Astrocyte (in vitro differentiated cells and primary cell): Measurements from ENCODE around the gene MEGF8. TPM values are rescaled to one million over a fixed set of nuclear protein-coding genes. Genes with fewer than 3 reads are reported as not detected.

ENCODE experiments used
- DNase-seq: peaks from one replicate; pipeline ENCODE4 v3.0.0-alpha.2; 2010; ENCODE audit warnings: low read depth
- FAIRE-seq: peaks from 2 replicates; lab custom pipeline; 2011; peaks lifted over from hg19 to GRCh38; lab: Jason Lieb, UNC
- H2AFZ ChIP-seq: 2 replicates; pipeline ENCODE4 v1.6.0; 2012; ENCODE audit warnings: low read depth, low read length, inconsistent platforms
- H3K27ac ChIP-seq: 2 replicates; pipeline ENCODE4 v1.5.1; 2011; ENCODE audit warnings: low read depth, low read length, inconsistent platforms
- H3K27me3 ChIP-seq: 2 replicates; pipeline ENCODE4 v1.6.0; 2011; ENCODE audit warnings: low read length, inconsistent platforms; ENCODE audit not compliant: insufficient read depth
- H3K36me3 ChIP-seq: 2 replicates; pipeline ENCODE4 v1.5.1; 2011; ENCODE audit warnings: low read length, inconsistent platforms; ENCODE audit not compliant: insufficient read depth
- H3K4me1 ChIP-seq: 2 replicates; pipeline ENCODE4 v1.5.1; 2011; ENCODE audit warnings: low read length, inconsistent platforms; ENCODE audit not compliant: insufficient read depth
- H3K4me2 ChIP-seq: 2 replicates; pipeline ENCODE4 v1.6.0; 2012; ENCODE audit warnings: low read length, inconsistent platforms
- H3K4me3 ChIP-seq: 2 replicates; pipeline ENCODE4 v1.5.1; 2011; ENCODE audit warnings: low read depth, mild to moderate bottlenecking, low read length, inconsistent platforms; ENCODE audit not compliant: insufficient read depth
- H3K79me2 ChIP-seq: 2 replicates; pipeline ENCODE4 v1.6.0; 2012; ENCODE audit warnings: mild to moderate bottlenecking, low read length, inconsistent platforms; ENCODE audit not compliant: insufficient read depth
- H3K9ac ChIP-seq: 2 replicates; pipeline ENCODE4 v1.6.0; 2012; ENCODE audit warnings: mild to moderate bottlenecking, low read length, inconsistent platforms
- H3K9me3 ChIP-seq: 2 replicates; pipeline ENCODE4 v1.5.1; 2012; ENCODE audit warnings: low read depth, mild to moderate bottlenecking, low read length, inconsistent platforms; ENCODE audit not compliant: insufficient read depth
- H4K20me1 ChIP-seq: 2 replicates; pipeline ENCODE4 v1.6.0; 2012; ENCODE audit warnings: low read length, inconsistent platforms; ENCODE audit not compliant: insufficient read depth
- H3K27ac Mint-ChIP-seq: one replicate; pipeline ENCODE4 v1.8.0; 2021; ENCODE audit warnings: mild to moderate bottlenecking, mixed read lengths; ENCODE audit not compliant: unreplicated experiment
- H3K27me3 Mint-ChIP-seq: one replicate; pipeline ENCODE4 v1.8.0; 2021; ENCODE audit warnings: low read depth, mixed read lengths; ENCODE audit not compliant: unreplicated experiment
- H3K36me3 Mint-ChIP-seq: one replicate; pipeline ENCODE4 v1.8.0; 2021; ENCODE audit warnings: low read depth, mixed read lengths; ENCODE audit not compliant: unreplicated experiment
- H3K4me1 Mint-ChIP-seq: one replicate; pipeline ENCODE4 v1.8.0; 2021; ENCODE audit warnings: low read depth, mixed read lengths; ENCODE audit not compliant: unreplicated experiment
- H3K4me3 Mint-ChIP-seq: one replicate; pipeline ENCODE4 v1.8.0; 2021; ENCODE audit warnings: mild to moderate bottlenecking, moderate library complexity, mixed read lengths; ENCODE audit not compliant: unreplicated experiment
- H3K9me3 Mint-ChIP-seq: one replicate; pipeline ENCODE4 v1.8.0; 2021; ENCODE audit warnings: mild to moderate bottlenecking, mixed read lengths; ENCODE audit not compliant: unreplicated experiment
- EZH2 ChIP-seq: IDR thresholded peaks from 2 replicates; pipeline ENCODE4 v1.6.1; 2012; ENCODE audit warnings: mild to moderate bottlenecking, low read length, inconsistent platforms; ENCODE audit not compliant: insufficient read depth
- total RNA-seq: library from RNA; stranded (reverse); gene quantifications from 2 replicates; pipeline ENCODE4 v1.2.1, GENCODE V29; 2021
- TF ChIP-seq, protein P1 (sequence below): IDR thresholded peaks from 2 replicates; pipeline ENCODE4 v1.5.1; 2011; ENCODE audit warnings: low read depth, mild to moderate bottlenecking, inconsistent platforms, low read length, moderate library complexity; ENCODE audit not compliant: insufficient read depth

Gene MEGF8
- total RNA-seq, 1 donor from 2014 or later = 42.0 TPM

DNA sequence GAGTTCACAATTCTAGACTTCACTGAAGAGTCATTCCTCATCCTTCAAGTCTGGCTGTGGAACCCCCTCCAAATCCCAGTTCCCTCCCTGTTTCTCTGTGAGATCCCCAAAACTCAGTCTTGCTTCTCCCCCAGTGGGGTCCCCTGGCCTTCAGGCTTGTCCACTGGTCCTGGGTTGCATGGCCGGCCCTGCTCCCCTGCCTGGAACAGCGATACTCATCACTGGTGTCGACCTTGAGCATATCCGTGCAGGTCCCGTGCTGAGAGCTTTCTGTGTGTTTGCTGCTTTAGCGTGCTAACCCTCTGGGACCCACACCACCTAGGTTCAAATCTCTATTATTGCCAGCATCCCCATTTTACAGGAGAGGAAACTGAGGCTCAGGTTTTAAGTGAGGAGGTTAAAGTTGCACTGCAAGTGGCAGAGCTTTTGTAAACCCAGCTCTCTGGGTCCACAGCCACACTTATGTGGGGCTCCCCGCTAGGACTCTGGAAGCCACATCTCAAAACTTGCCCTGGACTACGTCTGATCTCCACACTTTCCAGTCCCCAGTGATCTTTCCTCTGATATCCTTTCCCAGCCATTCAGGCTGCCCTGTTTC lies 86.2 kb downstream of the MEGF8 start:
- Histone ChIP-seq H3K4me2 (no peak overlapping the region), H3K9ac (no peak overlapping the region), H3K27me3 (no peaks in the 10 kb centered on the region), H3K79me2 (no peaks in the 10 kb centered on the region), H3K4me3 (no peak overlapping the region), H3K9me3 (no peaks in the 10 kb centered on the region), H3K27ac (no peak overlapping the region), H2AFZ (no peak overlapping the region), H3K4me1 (no peaks in the 10 kb centered on the region), H3K36me3 (no peaks in the 10 kb centered on the region), H4K20me1 (peaks cover 11% of the 10 kb centered on the region)
- peaks cover 15% of the 10 kb centered on the region for H3K4me1 Mint-ChIP-seq
- no peaks in the 10 kb centered on the region for H3K9me3 Mint-ChIP-seq
- H3K27me3 Mint-ChIP-seq = peaks cover 22% of the 10 kb centered on the region
- no peak for FAIRE-seq
- H3K4me3 Mint-ChIP-seq = no peak overlapping the region
- H3K36me3 Mint-ChIP-seq = peaks cover 3% of the 10 kb centered on the region
- no peak overlapping the region for H3K27ac Mint-ChIP-seq
- no peak for DNase-seq
- TF ChIP-seq, protein P1, sequence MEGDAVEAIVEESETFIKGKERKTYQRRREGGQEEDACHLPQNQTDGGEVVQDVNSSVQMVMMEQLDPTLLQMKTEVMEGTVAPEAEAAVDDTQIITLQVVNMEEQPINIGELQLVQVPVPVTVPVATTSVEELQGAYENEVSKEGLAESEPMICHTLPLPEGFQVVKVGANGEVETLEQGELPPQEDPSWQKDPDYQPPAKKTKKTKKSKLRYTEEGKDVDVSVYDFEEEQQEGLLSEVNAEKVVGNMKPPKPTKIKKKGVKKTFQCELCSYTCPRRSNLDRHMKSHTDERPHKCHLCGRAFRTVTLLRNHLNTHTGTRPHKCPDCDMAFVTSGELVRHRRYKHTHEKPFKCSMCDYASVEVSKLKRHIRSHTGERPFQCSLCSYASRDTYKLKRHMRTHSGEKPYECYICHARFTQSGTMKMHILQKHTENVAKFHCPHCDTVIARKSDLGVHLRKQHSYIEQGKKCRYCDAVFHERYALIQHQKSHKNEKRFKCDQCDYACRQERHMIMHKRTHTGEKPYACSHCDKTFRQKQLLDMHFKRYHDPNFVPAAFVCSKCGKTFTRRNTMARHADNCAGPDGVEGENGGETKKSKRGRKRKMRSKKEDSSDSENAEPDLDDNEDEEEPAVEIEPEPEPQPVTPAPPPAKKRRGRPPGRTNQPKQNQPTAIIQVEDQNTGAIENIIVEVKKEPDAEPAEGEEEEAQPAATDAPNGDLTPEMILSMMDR = no peak
- no peak for TF ChIP-seq EZH2

DNA sequence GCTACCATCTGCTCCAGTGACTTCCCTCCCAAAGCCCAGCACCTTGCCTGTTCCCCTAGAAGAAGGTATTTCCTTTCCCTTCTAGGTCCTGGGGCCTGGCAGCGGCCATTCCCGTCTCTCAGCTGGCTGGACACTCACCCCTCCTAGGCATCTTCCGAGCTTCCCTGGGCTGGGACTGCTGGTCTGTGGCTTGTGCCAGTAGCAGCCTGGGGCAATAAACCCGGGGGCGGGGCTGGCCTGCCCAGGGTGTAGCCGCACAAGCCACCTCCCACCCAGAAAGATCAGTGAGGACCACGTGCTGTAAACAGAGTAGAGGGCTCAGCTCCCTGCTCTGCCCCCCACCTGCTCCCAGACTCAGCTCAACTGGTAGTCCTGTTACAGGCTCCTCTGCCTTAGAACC lies 86.8 kb downstream of the MEGF8 start:
- Histone ChIP-seq H3K4me1 (no peaks in the 10 kb centered on the region), H3K4me2 (no peak overlapping the region), H3K27ac (no peak overlapping the region), H3K9me3 (no peaks in the 10 kb centered on the region), H3K27me3 (no peaks in the 10 kb centered on the region), H4K20me1 (peaks cover 11% of the 10 kb centered on the region), H3K36me3 (no peaks in the 10 kb centered on the region), H3K9ac (no peak overlapping the region), H2AFZ (no peak overlapping the region), H3K4me3 (no peak overlapping the region), H3K79me2 (no peaks in the 10 kb centered on the region)
- H3K9me3 Mint-ChIP-seq = no peaks in the 10 kb centered on the region
- H3K4me1 Mint-ChIP-seq = peaks cover 13% of the 10 kb centered on the region
- no peak overlapping the region for H3K4me3 Mint-ChIP-seq
- FAIRE-seq (no peak), DNase-seq (no peak)
- H3K27me3 Mint-ChIP-seq = peaks cover 22% of the 10 kb centered on the region
- H3K36me3 Mint-ChIP-seq = peaks cover 3% of the 10 kb centered on the region
- no peak overlapping the region for H3K27ac Mint-ChIP-seq
- no peak for TF ChIP-seq EZH2
- TF ChIP-seq, protein P1 = no peak

DNA sequence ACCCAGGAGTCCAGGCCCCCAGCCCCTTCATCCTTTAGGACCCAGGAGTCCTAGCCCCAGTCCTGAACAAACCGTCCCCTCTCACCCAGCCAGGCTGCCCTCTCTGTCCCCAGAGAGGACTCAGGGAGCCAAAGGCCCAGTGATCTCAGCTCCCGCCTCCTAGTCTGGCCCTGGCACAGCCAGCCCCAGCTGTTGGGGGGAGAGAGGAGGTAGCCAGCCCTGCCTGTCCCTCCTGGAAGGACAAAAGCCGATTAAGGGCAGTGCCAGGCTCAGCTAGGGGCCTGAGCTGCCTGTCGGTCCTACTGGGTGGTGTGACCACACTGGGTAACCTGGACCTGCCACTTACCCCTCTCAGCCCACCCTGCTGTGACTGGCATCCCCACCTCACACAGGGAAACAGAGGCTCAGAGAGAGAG lies 87.2 kb downstream of the MEGF8 start:
- H3K27me3 Mint-ChIP-seq = peaks cover 22% of the 10 kb centered on the region

More for the DNA sequence above, 87.2 kb downstream of the MEGF8 start:
- TF ChIP-seq EZH2 = no peak
- TF ChIP-seq, protein P1 = no peak
- Mint-ChIP-seq H3K4me3 (no peak overlapping the region), H3K4me1 (peaks cover 13% of the 10 kb centered on the region), H3K36me3 (peaks cover 3% of the 10 kb centered on the region), H3K27ac (no peak overlapping the region), H3K9me3 (no peaks in the 10 kb centered on the region)
- Histone ChIP-seq H3K4me3 (no peak overlapping the region), H3K9me3 (no peaks in the 10 kb centered on the region), H4K20me1 (peaks cover 11% of the 10 kb centered on the region), H3K79me2 (no peaks in the 10 kb centered on the region), H3K36me3 (no peaks in the 10 kb centered on the region), H3K27me3 (no peaks in the 10 kb centered on the region), H3K4me2 (no peak overlapping the region), H3K27ac (no peak overlapping the region), H3K9ac (no peak overlapping the region), H3K4me1 (no peaks in the 10 kb centered on the region), H2AFZ (no peak overlapping the region)
- DNase-seq = no peak
- no peak for FAIRE-seq
